ENCODE data around the gene ARHGAP10.

DNA sequence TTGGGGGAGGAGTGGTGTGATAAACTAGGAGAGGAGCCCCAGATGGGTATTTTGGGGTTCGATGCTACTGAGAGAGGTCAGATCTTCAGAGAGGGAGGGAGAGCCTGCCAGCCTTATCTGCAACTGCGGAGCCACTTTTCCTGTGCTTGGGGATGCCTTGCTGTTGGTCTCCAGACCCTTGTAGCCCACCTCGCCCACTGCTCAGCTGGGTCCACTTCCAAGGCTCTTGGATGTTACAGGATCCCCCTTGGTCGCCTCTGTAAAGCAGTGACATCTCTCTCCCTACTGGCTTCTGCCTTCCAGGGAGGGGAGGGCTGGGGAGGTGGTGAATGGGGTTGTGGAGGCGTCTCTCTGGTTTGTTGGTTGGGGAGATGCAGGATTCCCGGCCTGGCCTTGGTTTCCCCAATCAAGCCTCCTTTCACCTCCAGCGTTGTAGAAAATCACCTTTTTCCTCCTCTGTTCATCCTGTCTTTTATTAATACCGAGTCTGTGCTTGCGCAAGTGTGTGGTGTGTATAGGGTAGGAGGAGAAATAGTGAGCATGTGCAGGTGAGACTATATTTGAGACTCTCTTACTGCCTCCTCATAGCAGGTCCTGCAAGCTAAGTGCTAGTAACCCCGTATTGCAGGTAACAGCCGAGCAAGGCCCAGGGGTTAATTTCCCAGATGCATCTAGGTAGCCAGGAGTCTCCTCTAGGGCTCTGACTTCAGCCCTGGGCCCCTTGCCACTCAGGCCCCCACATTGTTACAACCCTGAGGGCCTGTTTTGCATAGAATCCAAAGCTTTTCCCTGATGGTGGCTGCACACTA is 337.4 kb downstream of the ARHGAP10 start:
- TF ChIP-seq, protein P1, sequence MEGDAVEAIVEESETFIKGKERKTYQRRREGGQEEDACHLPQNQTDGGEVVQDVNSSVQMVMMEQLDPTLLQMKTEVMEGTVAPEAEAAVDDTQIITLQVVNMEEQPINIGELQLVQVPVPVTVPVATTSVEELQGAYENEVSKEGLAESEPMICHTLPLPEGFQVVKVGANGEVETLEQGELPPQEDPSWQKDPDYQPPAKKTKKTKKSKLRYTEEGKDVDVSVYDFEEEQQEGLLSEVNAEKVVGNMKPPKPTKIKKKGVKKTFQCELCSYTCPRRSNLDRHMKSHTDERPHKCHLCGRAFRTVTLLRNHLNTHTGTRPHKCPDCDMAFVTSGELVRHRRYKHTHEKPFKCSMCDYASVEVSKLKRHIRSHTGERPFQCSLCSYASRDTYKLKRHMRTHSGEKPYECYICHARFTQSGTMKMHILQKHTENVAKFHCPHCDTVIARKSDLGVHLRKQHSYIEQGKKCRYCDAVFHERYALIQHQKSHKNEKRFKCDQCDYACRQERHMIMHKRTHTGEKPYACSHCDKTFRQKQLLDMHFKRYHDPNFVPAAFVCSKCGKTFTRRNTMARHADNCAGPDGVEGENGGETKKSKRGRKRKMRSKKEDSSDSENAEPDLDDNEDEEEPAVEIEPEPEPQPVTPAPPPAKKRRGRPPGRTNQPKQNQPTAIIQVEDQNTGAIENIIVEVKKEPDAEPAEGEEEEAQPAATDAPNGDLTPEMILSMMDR (IDR thresholded peaks at IDR 0.05): no peak
- TF ChIP-seq POLR2A (IDR thresholded peaks at IDR 0.05): no peak

Data from testis (tissue), 2 donors.